Colon (tissue), 2 donors: ENCODE measurements around the gene ESPNL.

Experiments used
- FAIRE-seq: peaks from 2 replicates; lab custom pipeline; 2012; peaks lifted over from hg19 to GRCh38; lab: Jason Lieb, UNC
- donor health status: control.
- donor health status: control.

Gene ESPNL

DNA sequence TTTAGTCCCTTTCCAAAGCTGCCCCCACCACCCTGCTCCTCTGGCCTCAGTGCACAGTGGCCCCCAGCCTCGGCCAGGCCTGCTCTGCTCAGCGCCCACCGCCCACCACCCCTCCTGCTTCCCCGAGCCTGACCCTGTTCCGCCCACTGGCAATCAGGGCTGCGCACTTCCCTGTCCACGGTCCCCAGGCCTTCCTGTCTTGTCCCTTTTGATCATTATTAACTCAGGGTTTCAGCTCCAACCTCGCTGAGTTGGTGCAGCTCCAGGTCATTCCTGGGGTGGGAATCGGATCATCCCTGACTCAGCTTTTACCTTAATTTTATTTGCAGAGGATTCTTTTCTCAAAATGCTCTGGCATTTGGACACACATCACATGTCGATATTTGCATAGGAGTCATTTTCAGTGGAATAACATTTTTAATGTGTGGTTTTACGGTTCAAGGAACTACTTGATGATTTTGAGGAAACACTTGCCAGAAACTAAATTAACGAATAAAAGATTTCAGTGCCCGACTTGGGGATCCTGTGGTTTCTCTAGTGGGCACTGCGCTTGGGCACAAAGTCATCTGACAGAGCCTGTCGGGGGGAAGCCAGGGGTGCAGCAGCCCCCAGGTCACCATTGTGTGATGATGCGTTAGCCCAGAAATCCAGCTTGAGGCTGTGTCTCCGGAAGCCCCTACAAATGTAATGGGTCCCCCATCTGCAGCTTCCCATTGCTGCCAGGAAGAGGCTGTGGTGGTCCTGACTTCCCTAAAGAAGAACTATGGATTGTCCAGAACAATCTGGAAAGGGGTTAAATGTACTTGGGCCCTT is 1.0 kb upstream of the ESPNL start:
- no peak for FAIRE-seq

DNA sequence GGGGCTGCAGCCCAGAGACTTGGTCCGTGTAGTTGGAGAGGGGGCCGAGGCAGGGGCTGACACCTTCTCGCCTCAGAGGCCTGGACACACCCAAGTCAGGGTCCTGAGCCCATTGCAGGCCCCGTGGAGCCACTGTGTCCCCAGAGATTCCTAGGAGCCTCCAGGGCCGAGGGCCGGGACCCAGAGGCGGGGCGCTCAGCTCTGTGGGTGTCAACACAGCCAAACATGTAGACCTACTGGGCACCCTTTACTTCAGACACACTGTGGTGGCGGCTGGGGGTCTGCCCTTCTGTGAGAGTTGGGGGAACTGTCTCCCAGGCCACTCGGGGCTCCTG is 459 bp upstream of the ESPNL start:
- FAIRE-seq, result no peak

DNA sequence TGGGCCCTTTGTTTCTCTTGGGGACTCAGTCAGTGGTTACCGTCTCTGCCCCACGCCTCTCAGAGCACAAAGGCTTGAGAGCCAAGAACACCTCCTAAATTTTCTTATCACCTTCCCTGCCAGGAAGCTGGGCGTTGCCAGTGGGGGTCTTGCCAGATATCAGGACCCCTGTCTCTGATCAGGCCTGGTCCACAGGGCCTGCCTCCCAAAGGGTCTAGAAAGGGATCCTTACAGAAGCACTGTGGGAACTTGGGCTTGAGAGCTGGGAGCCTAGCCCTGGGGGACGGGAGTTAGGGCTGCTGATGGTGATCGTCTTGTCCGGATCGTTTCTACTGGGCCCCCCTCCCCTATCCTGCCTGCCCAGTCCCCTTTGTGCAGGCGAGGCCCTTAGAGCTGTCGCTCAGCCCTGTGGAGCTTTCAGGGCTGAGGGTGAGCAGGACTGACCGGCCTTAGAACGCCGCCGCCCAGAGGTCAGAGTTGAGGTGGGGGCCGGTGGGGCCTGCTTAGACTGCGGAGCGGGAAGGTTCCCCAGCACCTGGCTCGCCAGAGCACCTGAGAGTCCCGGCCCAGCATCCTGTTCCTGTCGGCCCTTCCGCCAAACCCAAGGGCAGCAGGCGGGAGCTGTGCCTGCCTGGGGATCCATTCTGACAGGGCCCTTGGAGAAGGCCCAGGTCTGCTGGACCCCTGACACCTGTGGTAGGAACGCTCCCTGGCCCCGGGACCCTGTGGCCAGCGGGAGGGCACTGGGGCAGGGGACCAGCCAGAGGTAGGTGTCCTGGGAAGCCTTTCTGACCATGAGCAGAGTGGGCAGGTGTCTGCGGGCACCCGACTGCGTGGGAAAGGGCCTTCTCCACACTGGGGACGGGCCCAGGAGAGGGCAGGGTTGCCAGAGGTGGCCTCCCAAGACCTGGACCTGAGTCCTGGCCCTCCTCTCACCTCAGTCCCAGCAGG is 956 bp downstream of the ESPNL start:
- no peak for FAIRE-seq

DNA sequence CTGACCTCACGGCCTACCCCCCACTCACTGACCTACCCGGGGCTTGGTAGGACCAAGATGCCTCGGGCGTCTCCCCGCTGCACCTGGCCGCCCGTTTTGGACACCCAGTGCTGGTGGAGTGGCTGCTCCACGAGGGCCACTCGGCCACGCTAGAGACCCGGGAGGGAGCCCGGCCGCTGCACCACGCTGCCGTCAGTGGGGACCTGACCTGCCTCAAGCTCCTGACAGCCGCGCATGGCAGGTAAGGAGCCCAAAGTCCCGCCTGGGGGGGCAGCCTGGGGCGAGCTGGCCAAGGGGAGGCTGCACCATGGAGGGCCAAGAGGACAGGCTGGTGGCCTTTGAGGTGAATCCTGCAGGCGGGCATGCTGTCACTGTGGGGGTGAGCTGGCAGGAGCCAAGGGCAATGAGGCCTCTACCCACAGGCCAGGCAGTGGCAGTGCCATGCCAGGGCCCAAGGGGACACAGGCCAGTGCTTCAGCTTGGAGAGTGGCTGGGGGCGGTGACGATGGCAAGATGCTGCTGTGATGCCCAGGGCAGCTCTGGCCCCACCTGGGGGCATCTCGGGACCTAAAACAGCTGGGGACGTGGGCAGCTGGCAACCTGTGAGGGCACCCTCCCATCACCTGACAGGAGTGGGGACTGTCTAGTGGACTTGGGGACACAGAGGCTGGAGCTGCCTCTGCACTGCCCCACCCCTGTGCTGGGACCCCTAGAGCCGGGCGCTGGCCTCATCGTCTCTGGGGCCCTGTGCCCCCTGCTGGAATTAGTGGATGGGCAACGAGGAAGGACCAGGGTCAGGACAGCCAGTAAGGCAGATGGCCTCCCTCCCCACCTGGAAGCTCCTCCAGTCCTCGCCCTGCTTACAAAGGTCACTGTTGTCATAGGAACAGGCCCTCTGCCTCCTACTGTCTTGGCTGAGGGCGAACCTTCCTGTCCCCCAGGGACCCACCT is 2.0 kb downstream of the ESPNL start:
- FAIRE-seq, result no peak

DNA sequence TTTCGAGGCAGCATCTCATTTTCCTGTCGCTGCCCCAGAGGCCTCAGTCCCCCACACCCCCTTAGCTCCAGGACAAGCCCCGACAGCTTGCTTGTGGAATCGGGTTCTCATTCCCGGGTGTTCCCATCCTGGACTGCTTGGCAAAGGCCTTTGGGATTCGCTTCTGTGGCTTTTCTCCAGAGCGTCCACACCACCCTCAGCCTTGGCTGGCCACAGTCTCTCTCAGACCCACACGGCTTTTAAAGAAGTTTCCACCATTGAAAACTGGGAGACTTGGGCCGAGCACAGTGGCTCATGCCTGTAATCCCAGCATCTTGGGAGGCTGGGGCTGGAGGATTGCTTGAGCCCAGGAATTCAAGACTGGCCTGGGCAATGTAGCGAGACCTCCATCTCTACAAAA is 2.7 kb downstream of the ESPNL start:
- FAIRE-seq, result no peak

DNA sequence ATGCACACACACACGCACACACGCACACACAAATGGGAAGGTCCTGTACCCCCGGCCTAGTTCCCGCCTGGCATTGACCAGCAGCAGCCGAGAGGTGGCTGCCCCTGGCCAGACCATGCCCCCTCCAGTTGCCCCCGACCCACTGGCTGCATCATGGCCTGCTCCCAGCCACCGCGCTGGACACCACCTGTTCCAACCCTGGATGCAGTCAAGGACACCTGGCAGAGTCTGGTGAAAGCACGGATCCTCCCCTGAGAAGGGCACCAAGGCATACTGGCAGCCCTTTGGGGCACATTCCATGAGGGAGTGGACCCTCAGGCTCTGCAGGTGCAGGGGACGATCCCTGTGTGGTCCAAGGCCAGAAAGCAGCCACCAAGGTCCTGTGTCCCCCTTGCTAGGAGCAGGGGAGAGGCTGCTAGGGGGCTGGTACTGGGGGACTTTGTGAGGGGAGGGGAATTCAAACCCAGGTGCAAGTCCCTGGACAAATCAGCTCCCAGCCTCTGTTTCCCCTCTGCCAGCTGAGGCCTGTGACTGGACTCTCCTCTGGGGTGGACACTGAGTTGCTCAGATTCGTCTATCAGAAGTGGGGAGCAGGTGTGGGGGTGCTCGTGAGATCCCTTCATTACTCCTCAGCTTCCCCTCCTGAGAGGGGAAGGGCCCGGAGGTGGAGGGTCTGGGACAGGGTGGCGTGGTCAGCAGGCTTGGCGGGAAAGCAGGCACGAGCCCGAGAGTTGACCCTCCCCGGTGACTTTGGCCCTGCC is 3.5 kb downstream of the ESPNL start:
- no peak for FAIRE-seq

DNA sequence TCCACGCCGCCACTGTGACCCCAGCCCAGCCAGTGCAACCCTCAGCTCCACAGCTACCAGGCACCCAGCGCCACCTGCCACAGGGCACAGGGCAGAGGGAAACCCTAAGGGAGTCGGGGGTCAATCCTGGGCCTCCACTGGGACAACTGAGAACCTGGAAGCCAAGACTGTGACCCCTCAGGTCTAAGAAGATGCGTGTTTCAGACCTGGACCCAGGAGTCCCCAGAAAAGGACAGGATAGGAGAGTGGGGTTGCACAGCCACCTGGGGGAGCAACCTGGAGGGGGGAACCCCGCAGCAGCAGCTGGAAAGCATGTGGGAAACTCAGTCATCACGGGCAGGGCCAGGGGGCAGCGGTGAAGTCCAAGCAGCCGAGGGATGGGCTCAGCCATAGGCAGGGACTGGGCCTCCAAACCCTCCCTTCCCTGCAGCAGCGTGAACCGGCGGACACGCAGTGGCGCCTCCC is 4.1 kb downstream of the ESPNL start:
- no peak for FAIRE-seq

DNA sequence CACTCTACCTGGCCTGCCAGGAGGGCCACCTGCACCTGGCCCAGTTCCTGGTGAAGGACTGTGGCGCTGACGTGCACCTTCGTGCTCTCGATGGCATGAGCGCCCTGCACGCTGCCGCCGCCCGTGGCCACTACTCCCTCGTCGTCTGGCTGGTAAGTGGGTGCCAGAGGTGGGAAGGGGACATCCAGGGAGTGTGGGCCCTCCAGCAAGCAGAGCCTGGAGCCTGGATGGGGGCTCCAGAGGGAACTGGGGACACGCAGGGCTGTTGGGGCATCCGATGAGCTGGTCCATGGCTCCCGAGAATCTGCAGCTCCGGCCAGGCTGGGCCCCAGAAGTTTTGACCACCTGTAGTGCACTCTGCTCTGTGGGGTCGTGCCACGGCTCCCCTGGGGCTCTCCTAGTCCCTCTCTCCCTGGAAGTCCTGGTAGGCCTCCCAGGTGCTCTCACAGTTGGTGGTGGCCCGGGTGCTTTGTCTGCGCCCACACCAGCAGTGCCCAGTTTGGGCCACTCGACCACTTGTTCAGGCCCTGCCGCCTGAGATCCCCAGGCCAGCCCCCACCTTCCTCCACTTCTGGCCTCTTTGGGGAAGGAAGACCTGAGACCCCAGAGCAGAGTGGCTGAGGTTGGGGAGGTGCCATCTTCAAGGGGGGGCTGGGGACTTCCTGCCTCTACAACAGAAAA is 4.7 kb downstream of the ESPNL start:
- FAIRE-seq, result no peak

DNA sequence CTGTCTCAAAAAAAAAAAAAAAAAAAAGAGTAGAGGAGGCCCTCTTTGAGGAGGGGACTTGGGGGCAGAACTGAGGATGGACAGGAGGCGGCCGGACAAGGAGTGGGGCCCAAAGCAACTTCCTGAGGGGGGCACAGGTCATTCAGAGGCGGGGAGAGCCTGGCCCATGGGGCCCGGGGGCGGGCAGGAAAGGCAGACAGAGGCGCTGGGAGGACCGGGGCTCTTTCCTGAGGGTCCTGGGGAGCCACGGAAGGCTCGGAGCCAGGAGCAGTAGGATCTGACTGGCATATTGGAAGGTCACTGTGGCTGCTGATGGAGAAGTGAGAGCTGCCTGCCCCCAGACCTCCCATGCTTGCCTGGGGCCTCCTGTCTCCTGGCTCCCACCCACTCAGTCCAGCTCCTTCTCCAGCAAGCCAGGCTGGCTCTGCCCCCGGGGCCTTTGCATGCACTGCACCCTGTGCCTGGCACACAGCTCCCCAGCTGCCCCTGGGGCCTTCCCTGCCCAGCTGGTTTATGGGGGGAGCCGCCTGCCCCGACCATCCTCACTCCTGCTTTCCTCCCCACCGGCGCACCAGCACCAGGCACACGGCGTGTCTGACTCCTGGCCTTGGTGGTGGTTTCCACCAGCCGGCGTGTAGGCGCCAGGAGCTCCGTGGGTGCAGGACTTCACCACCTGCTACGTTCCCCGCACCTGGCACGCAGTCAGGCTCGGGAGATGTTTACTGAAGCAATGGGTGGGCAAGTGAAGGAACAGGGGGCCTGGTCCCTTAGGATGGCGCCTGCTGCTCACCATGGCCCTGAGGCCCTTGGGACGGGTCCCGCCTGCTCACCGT is 5.6 kb downstream of the ESPNL start:
- no peak for FAIRE-seq

DNA sequence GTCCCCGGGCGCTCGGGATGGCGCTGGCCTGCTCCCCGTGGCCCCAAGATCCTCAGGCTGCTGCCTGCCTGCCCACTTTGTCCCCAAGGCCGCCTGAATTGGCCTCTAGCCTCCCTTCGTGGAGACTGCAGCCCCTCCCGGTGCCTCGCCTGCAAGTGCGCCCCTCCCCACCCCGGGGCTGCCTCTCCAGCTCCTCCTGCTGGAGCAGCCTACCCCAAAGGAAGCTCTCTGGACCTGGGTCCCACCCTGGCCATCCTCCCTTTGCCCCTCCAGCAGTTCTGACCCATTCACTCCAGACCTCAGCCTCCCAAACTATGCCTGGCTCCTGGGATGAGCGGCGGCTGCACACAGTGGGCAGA is 6.2 kb downstream of the ESPNL start:
- FAIRE-seq, result no peak

DNA sequence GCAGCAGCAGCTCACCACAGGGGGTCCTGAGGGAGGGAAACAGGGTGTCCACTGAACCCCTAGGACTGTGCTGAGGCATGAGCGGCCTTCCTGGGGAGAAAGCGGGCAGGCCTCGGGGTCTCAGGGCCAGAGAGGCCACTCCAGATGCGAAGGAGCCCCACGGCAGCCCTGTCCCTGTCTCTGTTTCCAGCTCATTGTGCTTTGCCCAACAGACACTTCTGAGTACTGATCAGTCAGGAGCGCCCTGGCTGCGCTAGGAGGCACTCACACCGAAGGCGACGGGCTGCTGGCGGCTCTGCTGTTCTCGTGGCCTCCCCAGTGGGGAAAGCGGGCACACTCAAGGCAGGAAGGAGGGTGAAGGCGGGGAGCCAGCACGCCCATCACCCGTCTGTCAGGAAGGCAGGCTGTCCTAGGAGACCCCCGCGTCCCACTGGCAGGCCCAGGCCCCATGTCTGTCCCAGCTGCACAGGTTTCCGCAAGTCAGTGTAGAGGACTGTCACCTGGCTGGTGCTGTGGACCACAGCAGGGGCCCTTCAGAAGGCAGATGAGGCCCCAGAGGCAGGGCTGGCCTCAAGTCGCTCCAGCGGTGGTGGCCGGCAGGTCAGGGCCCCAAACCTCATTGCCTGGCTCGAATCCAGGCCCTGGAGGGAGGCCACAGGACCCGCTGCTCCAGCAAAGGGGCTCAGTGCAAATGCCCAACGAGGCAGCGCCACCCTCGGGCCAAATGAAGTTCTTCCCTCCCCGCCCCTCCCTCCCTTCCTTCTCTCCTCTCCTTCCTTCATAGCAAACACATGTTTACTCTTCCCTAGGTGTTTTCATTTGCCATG is 6.8 kb downstream of the ESPNL start:
- FAIRE-seq, result no peak

DNA sequence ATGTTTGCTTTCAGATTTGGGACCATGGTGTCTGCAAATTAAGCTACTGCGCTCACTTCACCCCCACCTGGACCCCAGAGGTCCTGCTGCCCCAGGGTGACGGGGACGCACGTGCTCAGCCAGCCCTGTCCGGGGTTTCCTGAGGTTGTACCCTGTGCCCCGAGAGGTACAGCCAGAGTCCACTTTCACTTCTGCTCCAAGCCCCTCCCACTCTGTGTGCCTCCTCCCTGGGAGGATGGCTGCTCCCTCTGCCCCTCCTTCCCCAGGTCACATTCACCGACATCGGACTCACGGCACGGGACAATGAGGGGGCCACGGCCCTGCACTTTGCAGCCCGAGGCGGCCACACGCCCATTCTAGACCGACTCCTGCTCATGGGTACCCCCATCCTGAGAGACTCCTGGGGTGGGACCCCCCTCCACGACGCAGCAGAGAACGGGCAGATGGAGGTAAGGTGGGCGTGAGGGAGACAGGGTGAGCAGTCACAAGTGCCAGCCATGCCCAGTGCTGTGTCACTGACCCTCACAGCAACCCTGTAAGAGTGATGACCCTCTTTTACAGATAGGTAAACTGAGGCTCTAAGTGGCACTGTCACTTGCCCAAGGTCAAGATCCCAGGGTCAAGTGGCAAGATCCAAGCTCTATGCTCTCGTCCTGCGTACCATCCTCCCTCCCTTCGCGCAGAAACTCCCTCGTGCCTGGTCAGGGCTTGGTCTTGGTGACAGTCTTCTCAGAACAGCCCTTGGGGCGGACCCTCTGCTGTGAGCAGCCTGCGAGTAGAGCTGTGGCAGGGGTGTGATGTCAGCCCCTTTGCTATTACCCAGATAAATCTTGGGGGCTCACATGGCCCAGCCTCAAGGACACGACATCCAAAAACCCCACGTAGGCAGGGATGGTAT is 7.6 kb downstream of the ESPNL start:
- FAIRE-seq, result no peak

DNA sequence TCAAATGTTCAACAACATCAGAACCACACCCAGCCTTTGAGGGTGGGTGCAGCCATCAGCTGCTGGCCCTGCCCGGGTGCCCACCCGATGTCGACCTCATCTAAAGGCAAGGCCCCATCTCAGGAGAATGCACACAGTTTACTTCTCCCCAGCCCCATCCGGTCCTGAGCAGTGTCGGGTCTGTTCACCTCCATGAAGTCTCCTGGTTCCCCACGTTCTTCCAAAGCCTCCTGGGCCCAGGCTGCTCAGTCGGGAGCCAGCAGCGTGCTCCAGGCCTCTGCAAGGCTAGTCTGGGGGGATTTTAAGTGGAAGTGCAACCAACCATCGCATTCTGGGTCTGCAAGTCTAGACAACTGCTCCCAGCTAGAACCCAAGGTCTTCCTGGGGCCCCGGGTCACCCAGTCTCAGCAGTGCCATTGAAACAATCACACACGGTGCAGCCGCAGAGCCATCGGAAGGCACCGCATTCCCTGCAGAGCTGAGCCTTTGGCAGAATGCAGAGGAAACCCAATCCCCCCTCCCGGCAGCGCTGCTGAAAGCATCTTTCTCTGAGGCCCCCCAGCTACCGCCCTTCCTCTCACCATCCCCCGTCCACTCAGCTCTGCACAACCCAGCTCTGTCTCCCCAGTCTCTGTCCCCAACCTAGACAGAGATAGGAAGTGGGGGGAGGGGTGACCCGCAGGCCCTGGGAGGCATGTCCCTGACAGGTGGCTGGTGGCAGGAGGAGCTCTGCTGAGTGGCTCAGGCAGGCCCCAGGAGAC is 8.5 kb downstream of the ESPNL start:
- no peak for FAIRE-seq

DNA sequence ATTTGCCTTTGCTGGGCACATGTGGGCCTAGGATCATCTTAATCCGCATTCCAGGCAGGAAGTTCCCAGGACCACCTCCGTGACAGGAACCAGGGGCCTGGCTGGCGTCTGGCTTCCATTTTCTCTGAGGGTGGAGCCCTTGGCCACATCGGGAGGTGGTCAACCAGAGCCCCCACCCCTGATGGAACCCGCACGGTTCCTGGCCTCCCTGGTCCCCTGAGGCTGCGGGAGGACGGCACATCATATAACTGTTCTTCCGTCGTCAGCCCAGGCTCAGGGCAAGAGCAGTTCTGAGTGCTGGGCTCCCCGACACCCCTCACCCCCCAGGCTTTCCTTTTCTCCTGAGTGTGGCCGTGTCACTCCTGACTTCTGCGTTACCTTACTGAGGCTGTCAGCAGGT is 13.5 kb downstream of the ESPNL start:
- FAIRE-seq, result no peak

DNA sequence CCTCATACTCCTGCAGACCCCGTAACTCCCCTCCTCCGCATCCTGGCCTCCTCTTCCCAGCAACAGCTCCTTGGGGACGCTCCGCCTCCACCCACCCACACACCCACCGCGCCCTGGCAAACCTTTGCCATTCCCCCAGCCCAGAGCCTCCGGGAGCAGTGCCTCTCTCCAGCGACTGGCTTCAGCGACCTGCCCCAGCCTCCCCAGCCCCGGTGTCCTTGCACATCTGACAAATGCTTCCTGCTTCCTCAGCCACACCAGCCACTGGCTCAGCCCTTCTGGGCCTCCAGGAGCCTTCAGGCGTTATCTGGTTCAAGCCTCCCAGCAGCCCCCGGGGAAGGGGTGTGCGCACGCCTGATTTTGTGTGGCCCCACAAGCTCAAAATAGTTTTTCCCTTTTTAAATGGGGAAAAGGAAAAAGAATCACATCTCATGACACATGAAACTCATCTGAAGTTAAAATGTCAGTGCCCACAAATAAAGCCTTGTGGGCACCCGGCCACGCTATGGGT is 14.2 kb downstream of the ESPNL start:
- FAIRE-seq, result no peak

DNA sequence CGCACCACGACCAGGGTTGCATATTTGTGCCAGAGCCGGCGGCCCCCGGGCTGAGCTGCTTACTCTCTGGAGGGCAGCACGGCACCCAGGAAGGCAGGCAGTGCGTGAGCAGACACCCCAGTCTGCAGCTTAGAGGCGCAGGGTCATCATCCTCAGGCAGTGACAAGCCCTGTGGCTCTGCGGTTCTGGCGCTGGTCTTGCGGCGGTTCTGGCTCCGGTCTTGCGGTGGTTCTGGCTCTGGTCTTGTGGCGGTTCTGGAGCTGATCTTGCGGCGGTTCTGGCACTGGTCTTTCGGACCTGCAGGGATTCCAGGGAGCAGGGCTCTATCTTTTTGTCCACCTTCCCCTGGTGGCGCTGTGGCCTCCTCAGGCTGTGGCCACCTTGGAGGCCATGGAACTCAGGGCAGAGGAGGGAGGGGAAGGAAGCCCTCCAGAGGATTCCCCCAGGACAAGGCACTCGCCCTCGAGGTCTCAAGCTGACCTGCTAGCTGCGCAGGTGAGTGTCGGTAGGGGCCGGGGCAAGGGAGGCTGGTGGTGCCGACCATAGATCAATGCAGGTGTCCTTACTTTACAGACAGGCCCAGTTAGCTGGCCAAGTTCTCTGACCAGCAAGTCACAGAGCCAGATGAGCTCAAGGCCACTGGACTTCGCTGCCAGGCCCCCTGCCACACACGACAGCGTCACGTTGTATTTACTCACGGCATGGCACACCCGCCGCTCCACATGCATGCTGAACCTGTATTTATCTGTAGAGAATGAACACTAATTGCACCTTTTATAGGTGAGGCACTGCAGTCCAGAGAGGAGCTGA is 14.9 kb downstream of the ESPNL start:
- no peak for FAIRE-seq
